NCI-H187 (cell line): ENCODE data around the gene KRT33B.
"Not testable (repeated sequence)": the region's sequence is repeated elsewhere in the genome, so short reads cannot be mapped to it uniquely, and the experiment has no call there.

ENCODE experiments used
- DNase-seq, 2 experiments: peaks; one replicate each; lab custom pipeline; 2025; lab: John Stamatoyannopoulos, UW

KRT33B gene

GRCh38 chr17:41369713-41370112, at the start of gene KRT33B:
Gene KRT33B, minus strand, starts transcription at chr17:41369813. Its CDS starts 63 bp downstream, at chr17:41369750.
- no peak for DNase-seq

GRCh38 chr17:41418116-41418860, 48.7 kb upstream of the KRT33B start:
- no peak for DNase-seq

GRCh38 chr17:41417576-41418015, 48.0 kb upstream of the KRT33B start:
- no peak for DNase-seq

- no peak for DNase-seq
These were observed 47.5 kb upstream of the KRT33B start for GRCh38 chr17:41417127-41417526.

- no peak for DNase-seq
These were observed 46.9 kb upstream of the KRT33B start for GRCh38 chr17:41416479-41416878.

- no peak for DNase-seq
These were observed 46.3 kb upstream of the KRT33B start for GRCh38 chr17:41415833-41416335.

- DNase-seq: no peak
These were observed 45.8 kb upstream of the KRT33B start for GRCh38 chr17:41415411-41415810.

- DNase-seq: no peak
These were observed 44.4 kb upstream of the KRT33B start for GRCh38 chr17:41413982-41414381.

- peak; percentile 10 to 33 for DNase-seq
These were observed 43.8 kb upstream of the KRT33B start for GRCh38 chr17:41413353-41413957.

- no peak for DNase-seq
These were observed 41.6 kb upstream of the KRT33B start for GRCh38 chr17:41411072-41411840.

GRCh38 chr17:41407226-41407625, 37.6 kb upstream of the KRT33B start:
- DNase-seq: no peak

GRCh38 chr17:41406205-41406604, 36.6 kb upstream of the KRT33B start:
- no peak for DNase-seq

GRCh38 chr17:41404024-41404671, 34.5 kb upstream of the KRT33B start:
- DNase-seq: no peak

GRCh38 chr17:41403404-41404023, 33.9 kb upstream of the KRT33B start:
- DNase-seq: no peak

- DNase-seq: no peak
These were observed 32.5 kb upstream of the KRT33B start for GRCh38 chr17:41402161-41402560.

- DNase-seq: no peak
These were observed 27.5 kb upstream of the KRT33B start, which contains the start of gene KRT31 for GRCh38 chr17:41396996-41397660. Gene KRT31, minus strand, starts transcription at chr17:41397608. Its CDS starts 69 bp downstream, at chr17:41397539.

- DNase-seq: no peak
These were observed 26.7 kb upstream of the KRT33B start for GRCh38 chr17:41396340-41396739.

GRCh38 chr17:41395611-41396010, 26.0 kb upstream of the KRT33B start:
- DNase-seq: no peak

- DNase-seq: not testable (repeated sequence)
These were observed 25.4 kb upstream of the KRT33B start for GRCh38 chr17:41395044-41395443.

GRCh38 chr17:41394254-41394996, 24.8 kb upstream of the KRT33B start:
- no peak for DNase-seq
